H9 (cell line): ENCODE results near the gene ENPP4. TPM values are rescaled to one million over a fixed set of nuclear protein-coding genes. Genes with fewer than 3 reads are reported as not detected.
"Not testable (repeated sequence)": the region's sequence is repeated elsewhere in the genome, so short reads cannot be mapped to it uniquely, and the experiment has no call there.

Source experiments
- DNase-seq: peaks from one replicate; pipeline ENCODE4 v3.0.0-alpha.2; 2017
- H2AFZ ChIP-seq: one replicate; pipeline ENCODE4 v1.6.1; 2013; ENCODE audit warnings: mild to moderate bottlenecking, low read length, control low read depth, moderate library complexity
- H2AK5ac ChIP-seq: 2 replicates; pipeline ENCODE4 v1.6.1; 2013; ENCODE audit warnings: low read length, control low read depth, mixed read lengths; ENCODE audit not compliant: insufficient read length
- H2BK120ac ChIP-seq: one replicate; pipeline ENCODE4 v1.6.1; 2013; ENCODE audit warnings: low read depth, mild to moderate bottlenecking, low read length, control low read depth, inconsistent platforms; ENCODE audit not compliant: poor library complexity, severe bottlenecking
- H2BK12ac ChIP-seq: 2 replicates; pipeline ENCODE4 v1.6.1; 2013; ENCODE audit warnings: low read length, control low read depth, mixed read lengths, low read depth; ENCODE audit not compliant: insufficient read length
- H2BK15ac ChIP-seq: 2 replicates; pipeline ENCODE4 v1.6.1; 2013; ENCODE audit warnings: low read depth, low read length, control low read depth
- H2BK20ac ChIP-seq: one replicate; pipeline ENCODE4 v1.6.1; 2013; ENCODE audit warnings: low read depth, mild to moderate bottlenecking, low read length, control low read depth, inconsistent platforms; ENCODE audit not compliant: poor library complexity, severe bottlenecking
- H2BK5ac ChIP-seq: 2 replicates; pipeline ENCODE4 v1.6.1; 2013; ENCODE audit warnings: low read length, control low read depth, mixed read lengths; ENCODE audit not compliant: insufficient read length
- H3K14ac ChIP-seq: 2 replicates; pipeline ENCODE4 v1.6.1; 2013; ENCODE audit warnings: low read length, control low read depth; ENCODE audit not compliant: insufficient read depth
- H3K18ac ChIP-seq: 2 replicates; pipeline ENCODE4 v1.6.1; 2013; ENCODE audit warnings: low read depth, mild to moderate bottlenecking, mixed read lengths, low read length, control low read depth; ENCODE audit not compliant: insufficient read length
- H3K23ac ChIP-seq: 2 replicates; pipeline ENCODE4 v1.6.1; 2013; ENCODE audit warnings: low read length, control low read depth, mixed read lengths, low read depth; ENCODE audit not compliant: insufficient read length
- H3K23me2 ChIP-seq: 2 replicates; pipeline ENCODE4 v1.6.1; 2013; ENCODE audit warnings: low read depth, mild to moderate bottlenecking, mixed read lengths, low read length, control low read depth; ENCODE audit not compliant: insufficient read length, poor library complexity, severe bottlenecking
- H3K27ac ChIP-seq: 2 replicates; pipeline ENCODE4 v1.5.1; 2013; ENCODE audit warnings: low read length, control low read depth, mixed read lengths, low read depth; ENCODE audit not compliant: insufficient read length
- H3K27me3 ChIP-seq: 2 replicates; pipeline ENCODE4 v1.6.1; 2013; ENCODE audit warnings: low read length, control low read depth, inconsistent platforms; ENCODE audit not compliant: insufficient read depth
- H3K4ac ChIP-seq: 2 replicates; pipeline ENCODE4 v1.6.1; 2013; ENCODE audit warnings: low read depth, mild to moderate bottlenecking, control low read depth, inconsistent platforms, low read length, moderate library complexity
- H3K4me1 ChIP-seq: 2 replicates; pipeline ENCODE4 v1.6.1; 2013; ENCODE audit warnings: low read length, control low read depth, inconsistent platforms; ENCODE audit not compliant: insufficient read depth
- H3K4me2 ChIP-seq: 2 replicates; pipeline ENCODE4 v1.6.1; 2013; ENCODE audit warnings: low read length, control low read depth, mixed read lengths; ENCODE audit not compliant: insufficient read length, insufficient read depth
- H3K56ac ChIP-seq: 2 replicates; pipeline ENCODE4 v1.6.1; 2013; ENCODE audit warnings: low read depth, mild to moderate bottlenecking, mixed read lengths, low read length, control low read depth; ENCODE audit not compliant: insufficient read length
- H3K79me1 ChIP-seq: 2 replicates; pipeline ENCODE4 v1.6.1; 2013; ENCODE audit warnings: low read depth, mild to moderate bottlenecking, moderate library complexity, low read length, control low read depth, inconsistent platforms; ENCODE audit not compliant: insufficient read depth, poor library complexity, severe bottlenecking
- H3K79me2 ChIP-seq: 2 replicates; pipeline ENCODE4 v1.6.1; 2013; ENCODE audit warnings: low read length, control low read depth, inconsistent platforms; ENCODE audit not compliant: insufficient read depth
- H3K9ac ChIP-seq: 2 replicates; pipeline ENCODE4 v1.6.1; 2013; ENCODE audit warnings: low read length, control low read depth, mixed read lengths; ENCODE audit not compliant: insufficient read length; ENCODE audit errors: extremely low read depth
- H3K9me3 ChIP-seq: one replicate; pipeline ENCODE4 v1.6.1; 2013; ENCODE audit warnings: low read depth, low read length, inconsistent platforms; ENCODE audit not compliant: control insufficient read depth
- H3T11ph ChIP-seq: one replicate; pipeline ENCODE4 v1.6.1; 2013; ENCODE audit warnings: mild to moderate bottlenecking, low read length, control low read depth, inconsistent platforms
- H4K20me1 ChIP-seq: one replicate; pipeline ENCODE4 v1.6.1; 2013; ENCODE audit not compliant: control insufficient read depth, insufficient read length, insufficient read depth
- H4K5ac ChIP-seq: 2 replicates; pipeline ENCODE4 v1.6.1; 2013; ENCODE audit warnings: low read depth, mild to moderate bottlenecking, mixed read lengths, low read length, control low read depth; ENCODE audit not compliant: insufficient read length
- H4K8ac ChIP-seq: replicated peaks from 2 replicates; pipeline ENCODE4 v1.6.1; 2013; ENCODE audit warnings: low read length, control low read depth, mixed read lengths, low read depth; ENCODE audit not compliant: insufficient read length
- H4K91ac ChIP-seq: 2 replicates; pipeline ENCODE4 v1.6.1; 2013; ENCODE audit warnings: low read depth, mild to moderate bottlenecking, moderate library complexity, mixed read lengths, low read length, control low read depth; ENCODE audit not compliant: insufficient read length
- H3K27ac Mint-ChIP-seq, 3 experiments: 2 replicates in 2 of 3; 3 replicates in 1 of 3; pipeline ENCODE4 v1.8.0; 2020 to 2021; ENCODE audit warnings: mixed read lengths in 3 of 3, mild to moderate bottlenecking in 1 of 3, moderate library complexity in 1 of 3
- H3K27me3 Mint-ChIP-seq: 2 replicates; pipeline ENCODE4 v1.8.0; 2021; ENCODE audit warnings: low read depth, mild to moderate bottlenecking, moderate library complexity, mixed read lengths
- H3K36me3 Mint-ChIP-seq, 3 experiments: 2 replicates in 2 of 3; 3 replicates in 1 of 3; pipeline ENCODE4 v1.8.0; 2020 to 2021; ENCODE audit warnings: low read depth in 3 of 3, mixed read lengths in 3 of 3; ENCODE audit not compliant: insufficient read depth in 1 of 3
- H3K4me1 Mint-ChIP-seq, 2 experiments: 2 replicates each; pipeline ENCODE4 v1.8.0; 2020; ENCODE audit warnings: mixed read lengths in 2 of 2
- H3K4me3 Mint-ChIP-seq, 2 experiments: 2 replicates in 1 of 2; 3 replicates in 1 of 2; pipeline ENCODE4 v1.8.0; 2020 to 2021; ENCODE audit warnings: mild to moderate bottlenecking in 2 of 2, mixed read lengths in 2 of 2, moderate library complexity in 1 of 2
- H3K9me3 Mint-ChIP-seq, 2 experiments: 2 replicates in 1 of 2; 3 replicates in 1 of 2; pipeline ENCODE4 v1.8.0; 2020; ENCODE audit warnings: mild to moderate bottlenecking in 2 of 2, mixed read lengths in 2 of 2, moderate library complexity in 1 of 2
- CTCF ChIP-seq: fragments of 200-600 bp; sonication (generic); conservative IDR thresholded peaks from 3 replicates; pipeline ENCODE4 v1.8.0; 2021; ENCODE audit warnings: antibody characterized with exemption, mild to moderate bottlenecking
- WGBS: extraction: QIAGEN DNeasy Blood & Tissue Kit; methylation state at CpG from one replicate; pipeline ENCODE4 v1.1.7; 2013; ENCODE audit warnings: missing lambda C conversion rate, low lambda C conversion rate, mixed read lengths; ENCODE audit not compliant: insufficient read length; ENCODE audit errors: extremely low coverage; 5-methylcytosine and 5-hydroxymethylcytosine counted together
- total RNA-seq: library from RNA; stranded (reverse); gene quantifications from 2 replicates; pipeline ENCODE4 v1.2.1, GENCODE V29; 2021

Gene ENPP4
- total RNA-seq, 1 experiment from 2014 or later = 3.2 TPM

- WGBS = no CpG with 5 or more reads among the region's 3 CpGs
- Histone ChIP-seq H3K9me3 (no peaks in the 10 kb centered on the region), H2BK15ac (no peak overlapping the region), H3T11ph (no peak overlapping the region), H3K27me3 (no peaks in the 10 kb centered on the region), H3K4me1 (no peaks in the 10 kb centered on the region), H3K14ac (no peak overlapping the region), H3K27ac (no peak overlapping the region), H3K56ac (no peak overlapping the region), H3K4ac (no peak overlapping the region), H2BK12ac (no peak overlapping the region), H4K8ac (no peak overlapping the region), H2AK5ac (no peak overlapping the region), H2BK120ac (no peak overlapping the region), H3K9ac (no peak overlapping the region), H3K23ac (no peak overlapping the region), H4K5ac (no peak overlapping the region), H4K91ac (no peak overlapping the region), H3K23me2 (no peaks in the 10 kb centered on the region), H2BK20ac (no peak overlapping the region), H3K18ac (no peak overlapping the region), H4K20me1 (no peaks in the 10 kb centered on the region), H3K4me2 (no peak overlapping the region), H3K79me2 (no peaks in the 10 kb centered on the region), H3K79me1 (no peaks in the 10 kb centered on the region), H2BK5ac (no peak overlapping the region), H2AFZ (no peak overlapping the region)
- Mint-ChIP-seq H3K4me1 (peaks cover 0 to 3% of the 10 kb centered on the region in 2 experiments; a peak in 3 of 4 replicates), H3K27me3 (peaks cover 2% of the 10 kb centered on the region), H3K27ac (no peak overlapping the region), H3K4me3 (no peak overlapping the region), H3K9me3 (peaks cover 24 to 27% of the 10 kb centered on the region in 2 experiments), H3K36me3 (peaks cover 16 to 24% (median 23%) of the 10 kb centered on the region in 3 experiments)
- no peak for TF ChIP-seq CTCF
- DNase-seq = no peak
Observed at GRCh38 chr6:46118836-46119235, 11.0 kb upstream of the ENPP4 start.

- H3K79me2 ChIP-seq, H3K23ac ChIP-seq, H4K5ac ChIP-seq, H3K79me1 ChIP-seq, H3K4me1 ChIP-seq, H3K27me3 ChIP-seq, H2BK20ac ChIP-seq, H3K9me3 ChIP-seq, H3K14ac ChIP-seq, H2BK15ac ChIP-seq, H3K4me3 Mint-ChIP-seq, H3K27me3 Mint-ChIP-seq, H3K9ac ChIP-seq, H3K27ac ChIP-seq, H2AFZ ChIP-seq, H3K23me2 ChIP-seq, H2AK5ac ChIP-seq, H4K91ac ChIP-seq, H3T11ph ChIP-seq, H3K4me1 Mint-ChIP-seq, H3K56ac ChIP-seq, H4K20me1 ChIP-seq, H2BK5ac ChIP-seq, H3K4me2 ChIP-seq, H2BK12ac ChIP-seq, H3K18ac ChIP-seq, H2BK120ac ChIP-seq, H3K4ac ChIP-seq, H4K8ac ChIP-seq: not testable (repeated sequence)
- Mint-ChIP-seq H3K36me3 (peaks cover 16 to 24% (median 23%) of the 10 kb centered on the region in 3 experiments), H3K27ac (peak overlapping the region in 2 of 3 experiments; percentile 44; a peak in 2 of 7 replicates), H3K9me3 (peaks cover 24 to 27% of the 10 kb centered on the region in 2 experiments)
- peak; percentile 44 for DNase-seq
- no CpG with 5 or more reads among the region's 5 CpGs for WGBS
Observed at GRCh38 chr6:46119679-46120078, 10.1 kb upstream of the ENPP4 start.
